22Rv1 (cell line): ENCODE results near the gene LMO7.

Source experiments
- ZFX ChIP-seq: fragments of 450-650 bp; IDR thresholded peaks from 2 replicates; pipeline ENCODE4 v1.6.1; 2017; ENCODE audit warnings: antibody characterized with exemption, borderline replicate concordance
- TF ChIP-seq, protein P1 (sequence below): fragments of 450-650 bp; IDR thresholded peaks from 2 replicates; pipeline ENCODE4 v1.5.1; 2017; ENCODE audit warnings: mild to moderate bottlenecking

DNA sequence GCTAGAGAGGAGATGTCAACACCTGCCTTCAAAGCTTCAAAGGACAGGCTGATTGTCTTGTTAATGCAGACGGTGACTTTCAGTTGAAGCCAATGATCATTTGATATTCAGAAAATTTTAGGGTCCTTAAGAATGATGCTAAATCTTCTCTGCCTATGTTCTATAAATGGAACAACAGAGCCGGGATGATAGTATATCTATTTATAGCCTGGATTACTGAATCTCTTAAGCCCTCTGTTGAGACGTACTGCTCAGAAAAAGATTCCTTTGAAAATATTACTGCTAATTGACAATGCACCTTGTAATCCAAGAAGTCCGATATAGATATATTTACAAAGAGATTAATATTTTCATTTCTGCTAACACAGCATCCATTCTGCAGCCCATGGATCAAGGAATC lies 35.8 kb upstream of the LMO7 start:
- TF ChIP-seq, protein P1, sequence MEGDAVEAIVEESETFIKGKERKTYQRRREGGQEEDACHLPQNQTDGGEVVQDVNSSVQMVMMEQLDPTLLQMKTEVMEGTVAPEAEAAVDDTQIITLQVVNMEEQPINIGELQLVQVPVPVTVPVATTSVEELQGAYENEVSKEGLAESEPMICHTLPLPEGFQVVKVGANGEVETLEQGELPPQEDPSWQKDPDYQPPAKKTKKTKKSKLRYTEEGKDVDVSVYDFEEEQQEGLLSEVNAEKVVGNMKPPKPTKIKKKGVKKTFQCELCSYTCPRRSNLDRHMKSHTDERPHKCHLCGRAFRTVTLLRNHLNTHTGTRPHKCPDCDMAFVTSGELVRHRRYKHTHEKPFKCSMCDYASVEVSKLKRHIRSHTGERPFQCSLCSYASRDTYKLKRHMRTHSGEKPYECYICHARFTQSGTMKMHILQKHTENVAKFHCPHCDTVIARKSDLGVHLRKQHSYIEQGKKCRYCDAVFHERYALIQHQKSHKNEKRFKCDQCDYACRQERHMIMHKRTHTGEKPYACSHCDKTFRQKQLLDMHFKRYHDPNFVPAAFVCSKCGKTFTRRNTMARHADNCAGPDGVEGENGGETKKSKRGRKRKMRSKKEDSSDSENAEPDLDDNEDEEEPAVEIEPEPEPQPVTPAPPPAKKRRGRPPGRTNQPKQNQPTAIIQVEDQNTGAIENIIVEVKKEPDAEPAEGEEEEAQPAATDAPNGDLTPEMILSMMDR, result no peak
- TF ChIP-seq ZFX, result no peak
